GM12878 (cell line): Measurements from ENCODE around the gene TMEM150C. TPM values are rescaled to one million over a fixed set of nuclear protein-coding genes. Genes with fewer than 3 reads are reported as not detected.

Experiments used
- ATAC-seq: fragments of 200-7000 bp; cut with Tn5 transposase; 3 replicates; pipeline ENCODE4 v1.9.1; 2020; ENCODE audit warnings: mild to moderate bottlenecking, moderate library complexity
- BruUV-seq: library from RNA; stranded (reverse); fragments of 400-500 nt; replicated peaks from 2 replicates; lab custom pipeline; 2021; lab: Mats Ljungman, UMichigan
- CTCF ChIA-PET: fragments of 300-600 bp; sonication (Branson Sonifier 250); formaldehyde crosslinking; extraction: SDS; loops from one replicate; lab custom pipeline; 2021; ENCODE audit warnings: inconsistent platforms; lab: Yijun Ruan, JAX
- POLR2A ChIA-PET: fragments of 350-600 bp; formaldehyde crosslinking; extraction: SDS; loops from one replicate; lab custom pipeline; 2021; ENCODE audit warnings: inconsistent platforms; lab: Charles Lee
- RAD21 ChIA-PET: fragments of 300-600 bp; sonication (Branson Sonifier 250); formaldehyde crosslinking; loops from one replicate; lab custom pipeline; 2023; ENCODE audit warnings: antibody characterized with exemption; ENCODE audit not compliant: unreplicated experiment; lab: Charles Lee
- SMC1A ChIA-PET: fragments of 300-600 bp; sonication (Branson Sonifier 250); formaldehyde crosslinking; loops from one replicate; lab custom pipeline; 2023; ENCODE audit not compliant: unreplicated experiment, uncharacterized antibody; lab: Charles Lee
- DNase-seq: peaks from one replicate; pipeline ENCODE4 v3.0.0-alpha.2; 2011; ENCODE audit warnings: low read depth, low spot score
- FAIRE-seq: peaks from 3 replicates; lab custom pipeline; 2011; peaks lifted over from hg19 to GRCh38; lab: Jason Lieb, UNC
- H2AFZ ChIP-seq: 2 replicates; pipeline ENCODE4 v1.6.0; 2011; ENCODE audit warnings: low read depth, low read length, control low read depth; ENCODE audit not compliant: control insufficient read depth
- H3K27ac ChIP-seq: 2 replicates; pipeline ENCODE4 v1.5.1; 2011; ENCODE audit warnings: control low read depth; ENCODE audit not compliant: control insufficient read depth, insufficient read depth
- H3K27me3 ChIP-seq, 2 experiments: replicated peaks in 1 of 2; 2 replicates each; pipeline versions ENCODE4 v1.6.0 to v1.6.1; 2011; ENCODE audit warnings: low read length in 1 of 2; ENCODE audit not compliant: control insufficient read depth in 2 of 2, insufficient read depth in 2 of 2
- H3K36me3 ChIP-seq, 2 experiments: 2 replicates each; pipeline ENCODE4 v1.5.1; 2011; ENCODE audit warnings: low read length in 1 of 2; ENCODE audit not compliant: control insufficient read depth in 2 of 2, insufficient read depth in 2 of 2
- H3K4me1 ChIP-seq: 2 replicates; pipeline ENCODE4 v1.6.1; 2011; ENCODE audit warnings: mild to moderate bottlenecking, low read length, moderate library complexity, mixed read lengths; ENCODE audit not compliant: control insufficient read depth, insufficient read depth
- H3K4me2 ChIP-seq: 2 replicates; pipeline ENCODE4 v1.6.0; 2011; ENCODE audit warnings: control low read depth; ENCODE audit not compliant: control insufficient read depth, insufficient read depth
- H3K4me3 ChIP-seq: fragments of 200-600 bp; sonication (generic); 2 replicates; pipeline ENCODE4 v1.5.1; 2016
- H3K79me2 ChIP-seq: 2 replicates; pipeline ENCODE4 v1.6.0; 2011; ENCODE audit warnings: low read length; ENCODE audit not compliant: control insufficient read depth, insufficient read depth
- H3K9ac ChIP-seq: 2 replicates; pipeline ENCODE4 v1.8.0; 2011; ENCODE audit warnings: low read length, control low read depth, mixed read lengths; ENCODE audit not compliant: control insufficient read depth, insufficient read depth
- H3K9me3 ChIP-seq: replicated peaks from 3 replicates; pipeline ENCODE4 v1.5.1; 2011; ENCODE audit warnings: mild to moderate bottlenecking, low read length; ENCODE audit not compliant: control insufficient read depth, insufficient read depth
- H4K20me1 ChIP-seq: 2 replicates; pipeline ENCODE4 v1.6.0; 2011; ENCODE audit not compliant: control insufficient read depth, insufficient read depth
- ATF7 ChIP-seq: fragments of 450-650 bp; IDR thresholded peaks from 2 replicates; pipeline ENCODE4 v1.6.1; 2016; ENCODE audit warnings: low read depth, mild to moderate bottlenecking
- BMI1 ChIP-seq: fragments of 450-650 bp; IDR thresholded peaks from 2 replicates; pipeline ENCODE4 v1.6.1; 2016; ENCODE audit warnings: mild to moderate bottlenecking, moderate library complexity, borderline replicate concordance
- BRCA1 ChIP-seq: IDR thresholded peaks from 2 replicates; pipeline ENCODE4 v1.6.1; 2011; ENCODE audit warnings: low read depth, low read length, improper control_type of control experiment
- CEBPB ChIP-seq, 2 experiments: fragments of 150-350 bp in 1 of 2; IDR thresholded peaks; 2 replicates each; pipeline ENCODE4 v1.6.1; 2012 to 2014; ENCODE audit warnings: low read depth in 2 of 2, low read length in 2 of 2, borderline replicate concordance in 1 of 2, inconsistent platforms in 1 of 2
- CHD1 ChIP-seq: IDR thresholded peaks from 2 replicates; pipeline ENCODE4 v1.6.1; 2012; ENCODE audit warnings: low read depth, low read length, improper control_type of control experiment
- NFYB ChIP-seq: IDR thresholded peaks from 2 replicates; pipeline ENCODE4 v1.6.1; 2011; ENCODE audit warnings: low read depth, mild to moderate bottlenecking, low read length, improper control_type of control experiment, moderate library complexity; ENCODE audit not compliant: insufficient read depth
- NR2F1 ChIP-seq: fragments of 450-650 bp; conservative IDR thresholded peaks from 2 replicates; pipeline ENCODE4 v1.6.1; 2017; ENCODE audit warnings: mild to moderate bottlenecking
- PRDM15 ChIP-seq: fragments of 450-650 bp; formaldehyde crosslinking; IDR thresholded peaks from 2 replicates; pipeline ENCODE4 v1.4.0; 2020; ENCODE audit warnings: mild to moderate bottlenecking, moderate library complexity
- TAF1 ChIP-seq: IDR thresholded peaks from 2 replicates; pipeline ENCODE4 v1.6.1; 2011; ENCODE audit warnings: mild to moderate bottlenecking, low read depth, low read length, borderline replicate concordance
- ZNF384 ChIP-seq: IDR thresholded peaks from 2 replicates; pipeline ENCODE4 v1.6.1; 2012; ENCODE audit warnings: low read depth, mild to moderate bottlenecking, low read length, improper control_type of control experiment, borderline replicate concordance
- WGBS: methylation state at CpG from one replicate; pipeline ENCODE4 v1.1.6; 2016; ENCODE audit warnings: low lambda C conversion rate; ENCODE audit not compliant: insufficient replicate concordance, insufficient coverage; ENCODE audit errors: missing lambda C conversion rate; 5-methylcytosine and 5-hydroxymethylcytosine counted together
- in situ Hi-C: fragments of 300-500 bp; cut with MboI; formaldehyde crosslinking; loops from 9 replicates; pipeline ENCODE4 v1.14.3; 2018; ENCODE audit warnings: mixed read lengths
- intact Hi-C: fragments of 100-400 bp; cut with micrococcal nuclease; formaldehyde crosslinking; loops from one replicate; pipeline ENCODE4 v1.14.2; 2022; ENCODE audit not compliant: unreplicated experiment
- polyA plus RNA-seq, 11 experiments: library from polyadenylated mRNA; depleted of rRNA in 4 of 11; unstranded in 6 of 11; stranded (reverse) in 5 of 11; fragments of >200 nt; fragmentation: Nextera tagmentation in 4 of 11; fragmentation: Illumina TruSeq in 1 of 11; extraction: Ambion mirVana in 4 of 11; extraction: Trizol in 1 of 11; gene quantifications; 1 replicate in 1 of 11; 2 replicates in 10 of 11; pipeline versions ENCODE4 v1.2.1 to v1.2.3, GENCODE V29; 2011 to 2016; ENCODE audit warnings: inconsistent platforms in 2 of 11, missing spikeins in 2 of 11, low read depth in 1 of 11
- total RNA-seq, 4 experiments: library from RNA; depleted of rRNA in 3 of 4; stranded (reverse); fragments of >200 nt in 3 of 4; fragmentation: Illumina TruSeq in 1 of 4; extraction: Trizol in 1 of 4; gene quantifications; 2 replicates each; pipeline versions ENCODE4 v1.2.1 to v1.2.3, GENCODE V29; 2013 to 2021
- TF ChIP-seq, protein P1 (sequence below): IDR thresholded peaks from 2 replicates; pipeline ENCODE4 v1.6.1; 2012; ENCODE audit warnings: low read depth, low read length, improper control_type of control experiment

Gene TMEM150C
- total and polyA plus RNA-seq, 10 of the 15 experiments (the other 5 are each of a cell fraction or from before 2014, with no cell fraction given): 0.04 to 0.78 (median 0.13) TPM; not detected in 2

DNA sequence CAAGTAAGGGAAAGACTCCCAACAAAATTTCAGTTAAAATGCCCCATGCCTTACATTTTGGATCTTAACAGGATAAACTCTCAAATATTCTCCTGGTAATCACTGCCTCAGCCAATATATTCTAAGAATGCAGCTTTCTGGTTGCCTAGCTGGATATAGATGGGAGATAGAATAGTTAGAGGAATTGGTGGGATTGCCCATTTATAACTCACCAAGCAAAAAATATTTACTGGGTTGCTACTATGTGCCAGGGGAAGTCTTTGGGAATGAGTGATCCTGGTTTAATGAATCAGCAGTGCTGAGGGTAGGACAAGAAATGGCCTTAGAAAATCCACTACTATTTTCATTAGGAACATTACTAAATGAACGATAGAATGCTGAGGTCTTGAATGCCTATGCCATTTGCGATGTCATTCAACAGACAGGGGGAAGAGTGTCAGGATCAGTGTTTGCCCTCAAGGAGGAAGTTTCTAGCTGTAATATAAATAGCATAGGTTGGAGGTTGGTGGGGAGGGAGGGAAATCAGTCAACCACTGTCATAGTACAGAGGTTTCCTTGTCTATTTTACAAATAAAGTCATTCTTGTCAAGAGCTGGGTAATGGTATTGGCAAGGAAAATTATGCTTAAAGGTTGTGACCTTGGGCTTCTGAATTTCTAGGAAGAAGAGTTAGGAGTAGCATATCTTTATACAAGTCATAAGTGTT is 67.9 kb downstream of the TMEM150C start:
- TF ChIP-seq BMI1: no peak
- no peak for TF ChIP-seq NR2F1
- no peak for TF ChIP-seq BRCA1
- no peak for TF ChIP-seq TAF1
- no peak for TF ChIP-seq ZNF384
- TF ChIP-seq PRDM15 (CRISPR knock-in tag): no peak
- no peak for TF ChIP-seq ATF7
- TF ChIP-seq NFYB: no peak
- TF ChIP-seq CEBPB (IDR thresholded peaks at IDR 0.05; ENCODE audit: borderline replicate concordance in 1 of 2, low read depth in 2 of 2, low read length in 2 of 2): no peak
- TF ChIP-seq CHD1: no peak
- TF ChIP-seq, protein P1, sequence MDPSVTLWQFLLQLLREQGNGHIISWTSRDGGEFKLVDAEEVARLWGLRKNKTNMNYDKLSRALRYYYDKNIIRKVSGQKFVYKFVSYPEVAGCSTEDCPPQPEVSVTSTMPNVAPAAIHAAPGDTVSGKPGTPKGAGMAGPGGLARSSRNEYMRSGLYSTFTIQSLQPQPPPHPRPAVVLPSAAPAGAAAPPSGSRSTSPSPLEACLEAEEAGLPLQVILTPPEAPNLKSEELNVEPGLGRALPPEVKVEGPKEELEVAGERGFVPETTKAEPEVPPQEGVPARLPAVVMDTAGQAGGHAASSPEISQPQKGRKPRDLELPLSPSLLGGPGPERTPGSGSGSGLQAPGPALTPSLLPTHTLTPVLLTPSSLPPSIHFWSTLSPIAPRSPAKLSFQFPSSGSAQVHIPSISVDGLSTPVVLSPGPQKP: no peak
- TF ChIP-seq, all 136 proteins: peak for 0
- H3K4me3 ChIP-seq: no peak overlapping the region
- POLR2A ChIA-PET: no interaction called here

More for the DNA sequence above, 67.9 kb downstream of the TMEM150C start:
- DNase-seq: no peak
- FAIRE-seq: no peak
- no peaks in the 10 kb centered on the region for H3K36me3 ChIP-seq
- BruUV-seq: no TSS peak
- in situ Hi-C loops (no loop called here), intact Hi-C loops (no loop called here)
- no peak overlapping the region for H3K4me2 ChIP-seq
- H3K9me3 ChIP-seq: no peaks in the 10 kb centered on the region
- ChIA-PET RAD21 (no interaction called here), SMC1A (interaction anchor here (1.3 kb wide), 1 partner anchor 119 kb away, joined by 3 read pairs; no protein-coding TSS in a partner anchor), CTCF (no interaction called here)
- no peaks in the 10 kb centered on the region for H3K79me2 ChIP-seq
- no peaks in the 10 kb centered on the region for H4K20me1 ChIP-seq
- no peak for ATAC-seq
- H3K27ac ChIP-seq: no peak overlapping the region
- WGBS: 97% methylated on average over 2 of the region's 2 CpGs
- no peak overlapping the region for H3K9ac ChIP-seq
- H3K4me1 ChIP-seq: no peaks in the 10 kb centered on the region
- H3K27me3 ChIP-seq: no peaks in the 10 kb centered on the region; a peak in 2 of 4 replicates
- no peak overlapping the region for H2AFZ ChIP-seq
